ENCODE data around the gene MRTO4.

MRTO4 gene

DNA sequence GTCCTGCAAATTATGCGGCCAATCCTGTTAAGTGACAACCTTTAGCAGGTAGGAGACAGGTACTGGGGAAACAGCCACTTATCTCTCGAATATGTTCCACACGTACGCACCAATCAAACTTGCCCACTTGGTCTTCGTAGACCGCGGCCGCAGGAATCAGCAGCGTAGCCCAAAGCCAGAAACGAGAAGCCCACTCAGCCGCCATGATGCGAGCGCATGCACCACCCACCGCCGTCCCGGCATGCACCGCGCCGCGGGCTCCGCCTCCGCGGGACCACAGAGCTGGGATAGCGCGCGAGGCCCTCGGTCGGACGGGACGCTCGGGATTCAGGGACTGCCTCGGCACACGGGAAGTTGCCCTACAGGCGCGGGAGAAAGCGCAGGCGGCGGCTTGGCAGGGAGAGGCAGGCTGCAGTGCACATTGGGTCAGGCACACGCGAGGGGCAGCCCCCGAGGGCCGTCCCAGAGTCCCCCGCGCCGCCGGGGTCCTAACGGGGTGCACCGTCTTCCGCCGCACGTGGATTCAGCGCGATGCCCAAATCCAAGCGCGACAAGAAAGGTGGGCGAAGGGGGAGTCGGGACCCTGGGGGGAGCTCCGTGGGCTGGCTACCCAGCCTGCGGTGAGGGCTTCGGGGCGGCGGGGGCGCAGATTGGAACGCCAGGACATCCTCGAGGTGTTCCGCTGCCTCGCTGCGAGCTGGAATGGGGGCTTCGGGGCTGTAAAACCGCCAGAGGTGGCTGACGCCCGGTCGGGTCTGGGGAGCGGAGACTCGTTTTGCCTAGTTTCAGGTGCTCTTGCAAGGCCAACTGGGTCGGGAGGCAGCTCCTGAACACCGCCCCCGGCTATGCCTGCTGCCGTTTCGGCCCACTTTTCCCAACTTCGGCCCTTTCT lies at the start of gene MRTO4, which contains the start of gene EMC1:
Gene MRTO4 (plus strand): TSS at position 501 of the 892 bp plus-strand sequence. CDS start 31 bp downstream, at position 532.
Gene EMC1 (minus strand): TSS at position 220 of the 892 bp plus-strand sequence. CDS start 15 bp downstream, at position 205.
- Mint-ChIP-seq H3K36me3 (peaks cover 8% of the 10 kb centered on the region), H3K4me3 (peak within 1 kb of the TSS; percentile 99), H3K27me3 (no peaks in the 10 kb centered on the region), H3K27ac (peak within 1 kb of the TSS; percentile 99), H3K4me1 (peaks cover 29% of the 10 kb centered on the region), H3K9me3 (no peaks in the 10 kb centered on the region)

DNA sequence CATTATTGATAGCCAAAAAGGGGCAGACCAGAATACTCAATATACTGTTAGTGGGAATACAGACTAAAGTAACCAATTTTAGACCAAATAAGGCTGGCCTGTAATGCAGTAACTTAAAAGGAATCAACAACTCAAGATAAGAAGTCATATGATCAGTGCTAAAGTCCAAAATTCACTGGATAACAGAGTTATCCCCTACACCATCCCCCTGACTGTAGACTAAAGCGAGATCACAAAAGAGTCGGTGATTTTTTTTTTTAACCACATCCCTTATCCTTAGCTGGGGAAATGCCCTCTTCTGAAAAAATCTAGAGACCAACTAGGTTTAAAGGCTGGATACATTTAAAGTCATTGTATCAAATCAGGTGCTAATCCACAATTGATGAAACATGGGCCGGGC lies 49.2 kb upstream of the MRTO4 start:
- Mint-ChIP-seq H3K27ac (peak overlapping the region; percentile 25), H3K4me1 (peaks cover 65% of the 10 kb centered on the region), H3K36me3 (peaks cover 7% of the 10 kb centered on the region), H3K27me3 (no peaks in the 10 kb centered on the region), H3K9me3 (no peaks in the 10 kb centered on the region), H3K4me3 (peak overlapping the region; percentile 16)

DNA sequence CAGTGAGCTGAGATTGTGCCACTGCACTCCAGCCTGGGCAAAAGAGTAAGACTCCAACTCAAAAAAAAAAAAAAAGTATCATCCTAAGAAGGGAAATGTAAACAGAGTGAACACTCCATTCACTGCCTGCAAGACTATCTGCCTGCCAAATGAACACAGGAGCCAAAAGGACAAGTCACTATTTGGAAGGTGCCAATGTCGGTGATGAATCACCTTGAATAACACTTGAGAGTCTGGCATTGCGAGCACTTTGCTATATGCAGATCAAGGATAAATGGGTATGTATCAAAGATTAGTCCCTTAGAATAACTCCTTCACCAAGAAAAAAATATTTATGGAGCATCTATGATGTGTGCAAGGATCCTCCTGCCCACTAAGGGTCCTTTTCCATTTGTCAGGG lies 48.2 kb upstream of the MRTO4 start:
- H3K27ac Mint-ChIP-seq = peak overlapping the region; percentile 51
- H3K36me3 Mint-ChIP-seq = peaks cover 7% of the 10 kb centered on the region
- peaks cover 73% of the 10 kb centered on the region for H3K4me1 Mint-ChIP-seq

DNA sequence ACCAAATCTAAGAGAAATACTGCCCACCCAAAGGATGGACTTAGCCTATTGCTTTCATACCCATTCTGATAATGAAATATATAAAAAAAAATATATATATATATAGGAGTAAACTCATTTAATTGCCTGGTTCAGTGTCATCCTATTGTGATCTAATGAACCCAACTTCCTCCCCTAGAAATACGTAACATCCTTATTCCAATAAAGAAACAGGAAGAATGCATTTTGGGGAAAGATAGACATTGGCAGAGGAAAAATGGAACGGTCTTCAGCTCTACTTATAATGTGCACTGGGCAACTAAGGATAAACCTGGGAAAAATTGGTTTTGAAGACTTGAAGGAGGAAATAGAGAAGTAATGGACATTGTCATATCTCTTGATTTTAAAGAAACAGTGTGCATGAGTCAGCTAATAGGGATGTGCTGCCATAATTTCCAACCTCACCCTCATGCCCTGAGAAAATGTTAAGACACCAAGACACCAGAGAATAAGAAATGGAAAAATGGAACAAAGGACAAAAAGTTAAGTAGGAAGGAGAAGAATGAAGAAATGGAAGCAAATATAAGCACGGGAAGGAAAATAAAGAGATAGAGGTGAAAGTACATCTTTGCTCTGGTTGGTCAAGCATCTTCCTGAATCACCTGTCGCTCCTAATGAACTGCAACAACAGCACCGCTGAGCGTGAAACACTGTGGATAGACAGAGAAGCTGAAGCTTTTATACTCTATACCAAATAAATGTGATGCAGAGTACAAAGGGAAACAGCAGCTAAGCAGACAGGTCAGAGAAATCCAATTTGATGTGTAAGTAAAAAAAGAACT lies 46.9 kb upstream of the MRTO4 start:
- H3K27me3 Mint-ChIP-seq = no peaks in the 10 kb centered on the region
- peaks cover 77% of the 10 kb centered on the region for H3K4me1 Mint-ChIP-seq
- H3K27ac Mint-ChIP-seq = peak overlapping the region; percentile 66
- no peaks in the 10 kb centered on the region for H3K9me3 Mint-ChIP-seq
- peak overlapping the region; percentile 28 for H3K4me3 Mint-ChIP-seq
- peaks cover 4% of the 10 kb centered on the region for H3K36me3 Mint-ChIP-seq

More for the DNA sequence above, 48.2 kb upstream of the MRTO4 start:
- no peaks in the 10 kb centered on the region for H3K9me3 Mint-ChIP-seq
- H3K27me3 Mint-ChIP-seq = no peaks in the 10 kb centered on the region
- no peak overlapping the region for H3K4me3 Mint-ChIP-seq

DNA sequence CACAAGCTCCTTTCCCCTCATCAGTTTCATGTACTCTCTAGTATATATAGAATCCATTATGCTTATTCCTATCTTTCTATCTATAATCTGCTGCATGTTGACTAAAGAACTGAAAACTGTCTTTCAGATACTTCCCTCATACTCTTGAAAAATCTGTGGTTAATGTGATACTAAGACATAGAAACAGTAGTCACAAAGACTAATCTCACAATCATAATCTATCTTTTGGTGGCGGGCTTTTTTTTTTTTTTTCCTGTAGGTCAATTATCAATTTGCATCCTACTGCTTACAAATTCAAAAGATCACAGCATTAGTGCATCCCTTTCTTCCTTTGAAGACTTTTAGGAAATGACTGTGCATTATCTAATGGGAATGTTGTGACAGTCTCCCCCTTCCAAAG lies 46.2 kb upstream of the MRTO4 start:
- H3K4me3 Mint-ChIP-seq = peak overlapping the region; percentile 56
- H3K4me1 Mint-ChIP-seq = peaks cover 80% of the 10 kb centered on the region
- no peaks in the 10 kb centered on the region for H3K9me3 Mint-ChIP-seq
- H3K27ac Mint-ChIP-seq = peak overlapping the region; percentile 60
- H3K27me3 Mint-ChIP-seq = no peaks in the 10 kb centered on the region
- peaks cover 4% of the 10 kb centered on the region for H3K36me3 Mint-ChIP-seq

DNA sequence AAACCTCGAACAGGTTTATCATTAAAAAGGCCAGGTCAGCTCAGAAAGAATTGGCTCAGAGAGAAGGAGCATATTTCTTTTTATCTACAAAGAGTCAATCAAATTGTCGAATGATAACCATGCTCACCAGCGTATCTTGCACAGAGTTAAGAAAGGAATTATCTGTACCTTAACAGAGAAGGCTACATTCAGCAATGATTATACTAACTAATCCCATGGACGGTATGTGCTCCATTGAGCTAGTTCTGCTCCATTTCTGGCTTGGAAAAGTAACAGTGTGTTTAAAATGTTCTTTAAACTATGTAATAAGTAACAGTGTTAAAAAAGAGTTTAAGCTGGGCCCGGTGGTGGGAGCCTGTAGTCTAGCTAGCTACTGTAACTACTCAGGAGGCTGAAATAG lies 45.8 kb upstream of the MRTO4 start:
- Mint-ChIP-seq H3K9me3 (no peaks in the 10 kb centered on the region), H3K36me3 (peaks cover 4% of the 10 kb centered on the region), H3K27ac (peak overlapping the region; percentile 17), H3K4me1 (peaks cover 78% of the 10 kb centered on the region), H3K4me3 (peak overlapping the region; percentile 56), H3K27me3 (no peaks in the 10 kb centered on the region)

DNA sequence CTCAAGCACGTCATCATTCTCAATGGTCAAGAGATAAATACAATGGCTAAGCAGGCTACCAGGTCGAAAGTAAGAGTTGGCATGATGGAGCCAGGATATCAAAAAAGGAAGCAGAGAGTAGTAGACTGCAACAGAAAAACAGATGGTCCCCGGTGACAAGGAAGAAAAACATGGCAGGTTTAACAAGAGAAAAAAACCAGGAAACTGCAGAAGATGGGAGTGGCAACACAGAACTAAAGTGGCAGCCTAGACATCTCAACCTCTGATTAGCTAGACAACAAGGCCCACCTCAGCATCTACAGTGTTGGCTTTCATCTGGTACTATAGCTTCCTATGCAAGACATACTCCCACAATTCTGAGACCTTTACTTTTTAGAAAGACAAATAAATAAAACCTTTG lies 44.7 kb upstream of the MRTO4 start:
- Mint-ChIP-seq H3K27me3 (no peaks in the 10 kb centered on the region), H3K27ac (peak overlapping the region; percentile 59), H3K4me1 (peaks cover 75% of the 10 kb centered on the region), H3K36me3 (peaks cover 4% of the 10 kb centered on the region), H3K4me3 (peak overlapping the region; percentile 59), H3K9me3 (no peaks in the 10 kb centered on the region)

DNA sequence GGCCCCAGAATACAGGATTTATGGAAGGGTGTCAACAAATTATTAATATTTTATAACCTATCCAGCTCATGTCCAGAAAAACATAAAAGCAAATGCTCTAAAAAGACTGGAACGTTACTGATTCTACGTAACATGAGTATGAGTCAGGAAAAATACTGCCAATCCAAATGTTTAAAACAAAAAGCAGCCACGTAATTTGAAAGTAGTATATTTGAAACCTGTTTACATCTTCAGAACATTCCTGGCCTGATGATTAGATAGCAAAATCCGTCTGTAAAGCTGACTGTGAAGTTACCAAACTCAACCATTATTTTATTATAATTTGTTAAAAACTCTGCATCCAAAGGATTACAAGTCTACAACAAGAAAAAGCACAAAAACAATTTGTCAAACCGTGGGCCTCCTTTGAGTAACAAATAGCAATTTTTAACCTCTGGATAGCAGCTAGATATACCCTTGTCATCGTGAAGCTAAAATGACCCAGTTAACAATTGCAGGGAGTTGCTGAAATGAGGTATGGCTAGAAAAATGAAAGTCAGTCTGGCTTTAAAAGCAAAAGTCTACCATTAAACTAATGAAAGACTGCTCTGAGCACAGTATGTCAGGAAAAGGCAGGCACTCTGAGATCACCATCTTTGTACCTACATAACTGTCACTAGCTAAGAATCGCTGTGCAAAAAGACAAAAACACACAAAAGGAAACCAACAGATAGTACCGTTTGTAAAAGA lies 42.7 kb upstream of the MRTO4 start:
- no peaks in the 10 kb centered on the region for H3K9me3 Mint-ChIP-seq
- no peaks in the 10 kb centered on the region for H3K27me3 Mint-ChIP-seq
- peaks cover 77% of the 10 kb centered on the region for H3K4me1 Mint-ChIP-seq
- peak overlapping the region; percentile 96 for H3K4me3 Mint-ChIP-seq
- H3K36me3 Mint-ChIP-seq = peaks cover 9% of the 10 kb centered on the region
- peak overlapping the region; percentile 97 for H3K27ac Mint-ChIP-seq

DNA sequence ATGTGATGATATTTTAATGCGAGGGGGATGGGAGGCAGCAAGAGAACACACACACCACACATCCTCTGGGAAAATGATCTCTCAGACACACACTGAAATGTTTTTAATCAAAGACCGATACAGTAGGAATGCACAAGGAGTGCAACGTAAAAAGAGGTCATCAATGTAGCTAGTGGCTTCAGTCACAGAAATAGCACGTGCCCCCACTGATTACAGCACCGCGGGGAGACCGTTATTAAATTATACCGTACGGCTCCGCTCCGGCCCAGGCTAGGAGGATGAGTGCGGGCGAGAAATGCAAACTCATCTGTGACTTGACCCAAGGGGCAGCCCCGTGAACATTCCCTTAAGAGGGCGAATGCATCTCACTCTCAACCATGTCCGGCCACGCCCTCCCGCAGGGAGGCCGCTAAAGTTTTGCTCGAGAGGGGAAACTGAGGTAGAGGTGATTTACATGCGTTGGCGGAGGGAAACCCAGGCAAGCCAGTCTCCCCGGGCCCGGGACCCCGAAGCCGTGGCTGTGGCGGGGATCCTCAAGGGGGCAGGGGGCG lies 42.1 kb upstream of the MRTO4 start:
- Mint-ChIP-seq H3K9me3 (no peaks in the 10 kb centered on the region), H3K4me3 (peak overlapping the region; percentile 96), H3K27ac (peak overlapping the region; percentile 97), H3K27me3 (no peaks in the 10 kb centered on the region), H3K4me1 (peaks cover 75% of the 10 kb centered on the region), H3K36me3 (peaks cover 9% of the 10 kb centered on the region)

DNA sequence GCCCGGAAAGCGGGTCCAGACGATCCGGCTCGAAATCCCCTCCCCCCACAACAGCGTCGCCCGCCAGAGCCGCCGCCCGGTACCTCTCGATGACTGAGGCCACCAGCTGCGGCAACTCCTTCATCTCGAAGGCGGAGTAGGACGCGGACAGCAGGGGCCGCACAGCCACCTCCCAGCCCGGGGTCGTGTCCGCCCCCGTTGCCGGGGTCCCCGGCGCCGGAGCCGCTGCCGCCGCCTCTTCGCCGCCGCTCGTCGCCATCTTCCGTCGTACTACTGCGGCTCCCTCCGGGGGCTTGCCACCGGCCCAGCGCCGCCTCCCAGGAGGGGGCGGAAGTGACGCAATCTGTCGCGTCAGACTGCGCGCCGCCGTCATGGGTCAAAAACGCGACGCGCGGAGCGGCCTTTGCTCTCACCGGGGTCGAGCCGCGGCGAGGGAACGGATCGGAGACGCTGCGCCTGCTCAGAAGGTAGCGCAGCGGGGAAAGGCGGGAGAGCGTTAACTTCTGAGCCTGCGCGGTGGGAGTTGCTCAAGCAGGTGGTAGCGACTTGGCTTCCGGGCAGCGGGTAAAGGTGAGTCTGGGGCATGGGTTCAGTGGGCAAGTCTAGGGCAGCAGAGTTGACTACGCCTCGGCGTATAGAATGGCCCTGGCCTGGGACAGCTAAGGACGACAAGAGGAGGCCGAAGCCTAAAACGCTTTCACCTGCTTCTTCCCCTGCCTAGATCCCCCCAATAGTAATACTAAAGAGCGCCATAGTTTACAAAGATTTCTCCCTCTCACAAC lies 41.4 kb upstream of the MRTO4 start, which contains the start of gene UBR4:
Gene UBR4 (minus strand): TSS at position 277 of the 782 bp plus-strand sequence. CDS start 18 bp downstream, at position 259.
- peaks cover 9% of the 10 kb centered on the region for H3K36me3 Mint-ChIP-seq

DNA sequence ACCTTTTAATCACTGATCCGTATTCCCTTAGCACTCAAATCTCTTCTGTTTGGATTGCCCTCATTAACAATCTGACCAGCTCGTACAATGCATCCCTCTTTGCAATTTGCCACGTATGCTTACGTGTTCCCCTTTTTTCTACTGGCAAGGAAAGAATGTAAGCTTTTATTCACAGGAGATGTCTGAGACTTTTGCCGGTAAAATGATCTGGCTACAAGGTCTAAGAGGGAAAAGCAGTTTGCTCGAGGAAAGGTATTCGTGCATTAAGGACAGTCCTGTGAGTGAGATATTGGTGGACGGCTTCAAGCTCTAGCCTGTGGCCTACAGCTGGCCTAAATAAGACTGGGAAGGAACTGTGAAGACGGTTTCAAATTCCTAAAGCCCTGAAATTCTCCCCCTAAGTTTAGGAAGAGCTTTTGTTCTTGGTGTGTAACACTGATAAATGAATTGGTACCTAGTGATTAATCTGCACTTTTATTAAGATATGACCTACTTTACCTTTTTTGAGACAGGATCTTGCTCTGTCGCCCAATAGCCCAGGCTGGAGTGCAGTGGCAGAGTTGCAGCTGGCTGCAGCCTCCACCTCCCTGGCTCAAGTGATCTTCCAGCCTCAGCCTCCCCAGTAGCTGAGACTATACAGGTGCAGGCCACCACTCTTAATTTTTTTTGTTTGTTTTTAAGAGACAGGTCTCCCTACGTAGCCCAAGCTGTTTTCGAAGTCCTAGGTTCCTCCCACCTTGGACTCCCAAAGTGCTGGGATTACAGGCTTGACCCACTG lies 40.6 kb upstream of the MRTO4 start:
- Mint-ChIP-seq H3K27me3 (no peaks in the 10 kb centered on the region), H3K27ac (peak overlapping the region; percentile 98), H3K4me3 (peak overlapping the region; percentile 96), H3K36me3 (peaks cover 9% of the 10 kb centered on the region), H3K9me3 (no peaks in the 10 kb centered on the region), H3K4me1 (peaks cover 66% of the 10 kb centered on the region)

More for the DNA sequence above, 41.4 kb upstream of the MRTO4 start, which contains the start of gene UBR4:
- H3K9me3 Mint-ChIP-seq = no peaks in the 10 kb centered on the region
- peak within 1 kb of the TSS; percentile 98 for H3K27ac Mint-ChIP-seq
- H3K4me3 Mint-ChIP-seq = peak within 1 kb of the TSS; percentile 96
- H3K4me1 Mint-ChIP-seq = peaks cover 71% of the 10 kb centered on the region
- no peaks in the 10 kb centered on the region for H3K27me3 Mint-ChIP-seq

DNA sequence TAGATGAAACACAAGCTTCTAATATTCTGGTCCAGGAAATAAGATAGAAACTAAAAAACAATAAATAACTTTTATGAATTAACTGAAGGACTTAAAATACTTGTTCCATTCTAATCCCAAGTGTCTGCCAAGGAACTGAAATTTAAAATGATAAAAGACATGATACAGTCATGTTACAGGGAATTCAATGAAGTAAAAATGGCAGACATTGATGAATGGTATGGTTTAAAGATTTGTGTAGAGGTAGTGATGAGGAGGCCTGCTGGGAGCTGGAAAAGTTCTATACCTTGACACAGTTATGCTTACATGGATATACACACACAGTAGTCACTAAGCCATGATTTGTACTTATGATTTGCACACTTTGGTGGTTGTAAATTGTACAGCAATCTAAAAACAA lies 39.4 kb upstream of the MRTO4 start:
- H3K4me3 Mint-ChIP-seq = peak overlapping the region; percentile 96
- H3K36me3 Mint-ChIP-seq = peaks cover 4% of the 10 kb centered on the region
- peak overlapping the region; percentile 78 for H3K27ac Mint-ChIP-seq
- no peaks in the 10 kb centered on the region for H3K9me3 Mint-ChIP-seq
- H3K27me3 Mint-ChIP-seq = no peaks in the 10 kb centered on the region
- H3K4me1 Mint-ChIP-seq = peaks cover 58% of the 10 kb centered on the region

DNA sequence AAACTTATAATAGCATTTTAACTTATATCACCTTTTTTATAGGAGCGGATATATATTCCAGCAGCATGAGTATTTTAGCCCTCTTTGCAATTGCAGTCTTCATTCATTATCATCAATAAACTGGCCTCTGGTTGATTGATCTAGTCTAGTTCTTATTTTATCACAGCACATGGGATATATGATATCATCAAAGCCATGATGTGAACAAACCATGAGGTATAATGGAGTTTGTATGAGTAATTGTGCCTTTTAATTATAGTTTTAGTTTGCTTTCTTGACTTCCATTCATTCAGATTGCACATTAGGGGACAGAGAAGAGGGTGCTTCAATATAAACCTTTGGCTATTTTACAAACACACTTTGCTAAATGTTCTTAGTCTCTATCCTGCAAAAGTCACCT lies 38.0 kb upstream of the MRTO4 start:
- no peaks in the 10 kb centered on the region for H3K9me3 Mint-ChIP-seq
- H3K27ac Mint-ChIP-seq = peak overlapping the region; percentile 59
- peaks cover 53% of the 10 kb centered on the region for H3K4me1 Mint-ChIP-seq
- no peaks in the 10 kb centered on the region for H3K27me3 Mint-ChIP-seq
- peaks cover 10% of the 10 kb centered on the region for H3K36me3 Mint-ChIP-seq
- peak overlapping the region; percentile 33 for H3K4me3 Mint-ChIP-seq

Measured in activated naive CD4-positive, alpha-beta T cell treated with anti-CD3 and anti-CD28 coated beads, Interleukin-2, amount 50 U/mL, for 24 hours (primary cell).